GM12892 (cell line): ENCODE data around the gene FAM20A.

Experiments
- POLR2A ChIP-seq: IDR thresholded peaks from 2 replicates; pipeline ENCODE4 v1.6.1; 2011; ENCODE audit warnings: low read depth, low read length, control low read depth
- POLR2AphosphoS5 ChIP-seq: IDR thresholded peaks from 2 replicates; pipeline ENCODE4 v1.6.1; 2011; ENCODE audit warnings: low read depth, low read length, control low read depth

DNA sequence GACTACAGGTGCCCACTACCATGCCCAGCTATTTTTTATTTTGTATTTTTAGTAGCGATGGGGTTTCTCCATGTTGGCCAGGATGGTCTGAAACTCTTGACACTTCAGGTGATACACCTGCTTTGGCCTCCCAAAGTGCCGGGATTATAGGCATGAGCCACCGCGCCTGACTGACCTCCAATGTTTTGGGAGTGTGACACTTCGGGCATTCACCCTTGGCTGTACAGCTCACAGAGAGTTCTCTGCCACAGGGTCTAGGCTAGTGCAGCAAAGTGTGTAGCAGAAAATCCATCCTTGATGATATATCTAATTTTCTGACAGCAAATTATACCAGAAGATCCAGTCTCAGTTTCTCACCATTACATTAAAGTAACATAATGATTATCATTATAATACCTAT is 14.1 kb downstream of the FAM20A start:
- TF ChIP-seq POLR2AphosphoS5 (no peak), POLR2A (no peak)
